ENCODE data around the gene TENM4.

The TENM4 gene

GRCh38 chr11:78683774-78684173, 757.1 kb downstream of the TENM4 start:
- ATAC-seq: no peak
- TF ChIP-seq CSRNP3 (CRISPR knock-in tag; IDR thresholded peaks at IDR 0.05): no peak
- TF ChIP-seq CREB5 (CRISPR knock-in tag; IDR thresholded peaks at IDR 0.05; ENCODE audit: low read depth): no peak
- TF ChIP-seq RARB (CRISPR knock-in tag; IDR thresholded peaks at IDR 0.05): no peak
- TF ChIP-seq ZNF8 (CRISPR knock-in tag; IDR thresholded peaks at IDR 0.05): no peak
- TF ChIP-seq PPARA (CRISPR knock-in tag; IDR thresholded peaks at IDR 0.05; ENCODE audit: borderline replicate concordance): no peak
- TF ChIP-seq SNAI2 (CRISPR knock-in tag; IDR thresholded peaks at IDR 0.05): no peak
- TF ChIP-seq ZC3H10 (CRISPR knock-in tag; IDR thresholded peaks at IDR 0.05): no peak
- TF ChIP-seq TOX (CRISPR knock-in tag; IDR thresholded peaks at IDR 0.05; ENCODE audit: borderline replicate concordance): no peak
- no peak for TF ChIP-seq ZFP30 (CRISPR knock-in tag; IDR thresholded peaks at IDR 0.05)
- no peak for TF ChIP-seq ESRRG (CRISPR knock-in tag; IDR thresholded peaks at IDR 0.05)
- no peak for TF ChIP-seq POU6F1 (CRISPR knock-in tag; IDR thresholded peaks at IDR 0.05; ENCODE audit: borderline replicate concordance, low read depth)
- no peak for TF ChIP-seq OSR1 (CRISPR knock-in tag; IDR thresholded peaks at IDR 0.05)
- no peak for TF ChIP-seq ZNF565 (CRISPR knock-in tag; conservative IDR thresholded peaks at IDR 0.05; ENCODE audit: low read depth)
- TF ChIP-seq PATZ1 (CRISPR knock-in tag; IDR thresholded peaks at IDR 0.05; ENCODE audit: borderline replicate concordance): no peak
- no peak for TF ChIP-seq GLIS3 (CRISPR knock-in tag; IDR thresholded peaks at IDR 0.05)
- TF ChIP-seq CSDC2 (CRISPR knock-in tag; IDR thresholded peaks at IDR 0.05): no peak
- no peak for TF ChIP-seq TSHZ2 (CRISPR knock-in tag; IDR thresholded peaks at IDR 0.05)
- no peak for TF ChIP-seq ZNF70 (CRISPR knock-in tag; IDR thresholded peaks at IDR 0.05)

- no peak for TF ChIP-seq CSRNP3 (CRISPR knock-in tag; IDR thresholded peaks at IDR 0.05)
- no peak for TF ChIP-seq GLIS3 (CRISPR knock-in tag; IDR thresholded peaks at IDR 0.05)
- TF ChIP-seq ZNF8 (CRISPR knock-in tag; IDR thresholded peaks at IDR 0.05): no peak
- TF ChIP-seq TCF4 (CRISPR knock-in tag; IDR thresholded peaks at IDR 0.05; ENCODE audit: borderline replicate concordance): no peak
- TF ChIP-seq ZNF565 (CRISPR knock-in tag; conservative IDR thresholded peaks at IDR 0.05; ENCODE audit: low read depth): no peak
- TF ChIP-seq RARB (CRISPR knock-in tag; IDR thresholded peaks at IDR 0.05): no peak
- TF ChIP-seq ZFP30 (CRISPR knock-in tag; IDR thresholded peaks at IDR 0.05): no peak
- no peak for TF ChIP-seq BACH2 (CRISPR knock-in tag; IDR thresholded peaks at IDR 0.05; ENCODE audit: borderline replicate concordance)
- no peak for TF ChIP-seq CREB5 (CRISPR knock-in tag; IDR thresholded peaks at IDR 0.05; ENCODE audit: low read depth)
- TF ChIP-seq SNAI2 (CRISPR knock-in tag; IDR thresholded peaks at IDR 0.05): no peak
- no peak for TF ChIP-seq PATZ1 (CRISPR knock-in tag; IDR thresholded peaks at IDR 0.05; ENCODE audit: borderline replicate concordance)
- TF ChIP-seq PPARA (CRISPR knock-in tag; IDR thresholded peaks at IDR 0.05; ENCODE audit: borderline replicate concordance): no peak
- no peak for TF ChIP-seq ARNTL (CRISPR knock-in tag; IDR thresholded peaks at IDR 0.05; ENCODE audit: borderline replicate concordance, low read depth)
- no peak for TF ChIP-seq POU6F1 (CRISPR knock-in tag; IDR thresholded peaks at IDR 0.05; ENCODE audit: borderline replicate concordance, low read depth)
- no peak for TF ChIP-seq ZNF70 (CRISPR knock-in tag; IDR thresholded peaks at IDR 0.05)
- TF ChIP-seq OSR1 (CRISPR knock-in tag; IDR thresholded peaks at IDR 0.05): no peak
Observed at GRCh38 chr11:78676026-78676557, 764.7 kb downstream of the TENM4 start.

More at GRCh38 chr11:78676026-78676557, 764.7 kb downstream of the TENM4 start:
- ATAC-seq: no peak
